DND-41 (cell line): ENCODE measurements around the gene TTC38.

Experiments used
- EZH2 ChIP-seq: IDR thresholded peaks from 3 replicates; pipeline ENCODE4 v1.6.1; 2012; ENCODE audit warnings: borderline replicate concordance, low read depth, mild to moderate bottlenecking, moderate library complexity, low read length, inconsistent platforms; ENCODE audit not compliant: severe bottlenecking
- TF ChIP-seq, protein P1 (sequence below): IDR thresholded peaks from 2 replicates; pipeline ENCODE4 v1.5.1; 2012; ENCODE audit warnings: borderline replicate concordance, low read length, moderate library complexity, mild to moderate bottlenecking; ENCODE audit not compliant: poor library complexity, severe bottlenecking; ENCODE audit errors: extremely low read depth

DNA sequence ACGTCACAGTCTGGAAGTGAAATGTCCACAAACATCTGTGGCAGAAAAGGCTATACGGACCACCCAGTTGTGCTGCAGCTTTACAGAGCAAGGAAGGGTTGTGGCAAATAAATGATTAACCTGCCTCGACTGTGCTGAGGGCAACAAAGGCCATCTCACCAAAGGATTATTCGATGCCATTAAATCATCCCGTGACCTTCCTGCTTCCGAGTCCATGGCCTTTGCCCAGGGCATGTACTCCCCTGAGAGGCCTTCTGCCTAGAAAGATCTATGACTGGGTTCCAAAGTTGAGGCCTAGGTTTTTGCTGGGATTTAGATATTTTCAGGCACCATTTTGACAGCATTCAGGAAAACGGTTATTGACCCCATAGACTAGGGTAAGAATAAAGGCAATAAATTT, 26.9 kb upstream of the TTC38 start:
- TF ChIP-seq EZH2 = no peak
- TF ChIP-seq, protein P1, sequence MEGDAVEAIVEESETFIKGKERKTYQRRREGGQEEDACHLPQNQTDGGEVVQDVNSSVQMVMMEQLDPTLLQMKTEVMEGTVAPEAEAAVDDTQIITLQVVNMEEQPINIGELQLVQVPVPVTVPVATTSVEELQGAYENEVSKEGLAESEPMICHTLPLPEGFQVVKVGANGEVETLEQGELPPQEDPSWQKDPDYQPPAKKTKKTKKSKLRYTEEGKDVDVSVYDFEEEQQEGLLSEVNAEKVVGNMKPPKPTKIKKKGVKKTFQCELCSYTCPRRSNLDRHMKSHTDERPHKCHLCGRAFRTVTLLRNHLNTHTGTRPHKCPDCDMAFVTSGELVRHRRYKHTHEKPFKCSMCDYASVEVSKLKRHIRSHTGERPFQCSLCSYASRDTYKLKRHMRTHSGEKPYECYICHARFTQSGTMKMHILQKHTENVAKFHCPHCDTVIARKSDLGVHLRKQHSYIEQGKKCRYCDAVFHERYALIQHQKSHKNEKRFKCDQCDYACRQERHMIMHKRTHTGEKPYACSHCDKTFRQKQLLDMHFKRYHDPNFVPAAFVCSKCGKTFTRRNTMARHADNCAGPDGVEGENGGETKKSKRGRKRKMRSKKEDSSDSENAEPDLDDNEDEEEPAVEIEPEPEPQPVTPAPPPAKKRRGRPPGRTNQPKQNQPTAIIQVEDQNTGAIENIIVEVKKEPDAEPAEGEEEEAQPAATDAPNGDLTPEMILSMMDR = no peak
